DOHH2 (cell line): ENCODE data around the gene TRMT44.
"Not testable (repeated sequence)": the region's sequence is repeated elsewhere in the genome, so short reads cannot be mapped to it uniquely, and the experiment has no call there.

Experiments used
- H3F3A ChIP-seq: fragments of 200-600 bp; sonication (generic), shearing (Covaris generic); 2 replicates; pipeline ENCODE4 v1.6.0; 2016; ENCODE audit warnings: antibody characterized with exemption, mild to moderate bottlenecking; ENCODE audit not compliant: control insufficient read depth, insufficient read depth
- H3K27ac ChIP-seq: fragments of 200-600 bp; sonication (generic); 2 replicates; pipeline ENCODE4 v1.5.1; 2014; ENCODE audit warnings: low read depth, mild to moderate bottlenecking, low read length, moderate library complexity
- H3K27me3 ChIP-seq: fragments of 200-600 bp; sonication (generic); 2 replicates; pipeline ENCODE4 v1.6.1; 2014; ENCODE audit warnings: mild to moderate bottlenecking, low read length, mixed read lengths; ENCODE audit not compliant: control insufficient read depth
- H3K36me3 ChIP-seq: fragments of 200-600 bp; sonication (generic); 2 replicates; pipeline ENCODE4 v1.6.1; 2014; ENCODE audit warnings: mild to moderate bottlenecking, low read length, moderate library complexity, mixed read lengths; ENCODE audit not compliant: control insufficient read depth
- H3K4me1 ChIP-seq: fragments of 200-600 bp; sonication (generic); 2 replicates; pipeline ENCODE4 v1.6.1; 2014; ENCODE audit warnings: mild to moderate bottlenecking, low read length, mixed read lengths; ENCODE audit not compliant: control insufficient read depth
- H3K4me2 ChIP-seq: fragments of 200-600 bp; sonication (generic); 2 replicates; pipeline ENCODE4 v1.6.0; 2014; ENCODE audit warnings: mild to moderate bottlenecking, low read length, moderate library complexity
- H3K4me3 ChIP-seq: fragments of 200-600 bp; sonication (generic); 2 replicates; pipeline ENCODE4 v1.5.1; 2014; ENCODE audit warnings: mild to moderate bottlenecking, low read length, mixed read lengths
- H3K79me2 ChIP-seq: fragments of 200-600 bp; sonication (generic); 2 replicates; pipeline ENCODE4 v1.6.1; 2014; ENCODE audit warnings: mild to moderate bottlenecking, low read length, mixed read lengths; ENCODE audit not compliant: control insufficient read depth
- H3K9me2 ChIP-seq: fragments of 200-600 bp; sonication (generic); replicated peaks from 2 replicates; pipeline ENCODE4 v1.6.1; 2014; ENCODE audit warnings: mild to moderate bottlenecking, low read length, mixed read lengths; ENCODE audit not compliant: control insufficient read depth
- H3K9me3 ChIP-seq: fragments of 200-600 bp; sonication (generic); 2 replicates; pipeline ENCODE4 v1.6.1; 2014; ENCODE audit warnings: antibody characterized with exemption, low read length, mixed read lengths; ENCODE audit not compliant: control insufficient read depth, insufficient read depth
- H4K20me1 ChIP-seq: fragments of 200-600 bp; sonication (generic); 2 replicates; pipeline ENCODE4 v1.6.0; 2014; ENCODE audit warnings: low read depth, mild to moderate bottlenecking, antibody characterized with exemption, low read length, moderate library complexity; ENCODE audit not compliant: control insufficient read depth, insufficient read depth
- EZH2phosphoT487 ChIP-seq: fragments of 200-600 bp; sonication (generic); IDR thresholded peaks from 2 replicates; pipeline ENCODE4 v1.6.1; 2017; ENCODE audit warnings: borderline replicate concordance, mild to moderate bottlenecking, antibody characterized with exemption, low read length, moderate library complexity, mixed read lengths
- TF ChIP-seq, protein P1 (sequence below): fragments of 200-600 bp; sonication (generic); IDR thresholded peaks from one replicate; pipeline ENCODE4 v1.5.1; 2014; ENCODE audit warnings: antibody characterized with exemption, mild to moderate bottlenecking, low read depth, low read length; ENCODE audit not compliant: poor library complexity, severe bottlenecking

TRMT44 gene

DNA sequence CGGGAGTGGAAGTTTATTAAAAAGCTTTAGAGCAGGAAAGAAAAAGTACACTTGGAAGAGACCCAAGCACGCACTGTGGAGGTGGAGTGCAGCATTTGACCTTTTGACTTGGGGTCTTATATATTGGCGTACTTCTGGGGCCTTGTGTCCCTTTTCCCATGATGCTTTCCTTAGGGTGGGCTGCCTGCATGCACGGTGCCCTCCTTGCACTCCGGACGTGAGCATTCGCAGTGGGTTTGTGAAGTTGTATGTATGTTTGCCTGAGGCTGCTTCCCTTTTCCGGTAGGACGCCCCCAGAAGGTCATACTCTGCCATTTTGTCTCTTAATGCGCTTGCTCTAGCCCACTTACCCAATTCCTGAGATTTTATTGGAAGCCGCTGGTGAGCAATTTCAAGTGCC lies 39.6 kb downstream of the TRMT44 start:
- TF ChIP-seq, protein P1, sequence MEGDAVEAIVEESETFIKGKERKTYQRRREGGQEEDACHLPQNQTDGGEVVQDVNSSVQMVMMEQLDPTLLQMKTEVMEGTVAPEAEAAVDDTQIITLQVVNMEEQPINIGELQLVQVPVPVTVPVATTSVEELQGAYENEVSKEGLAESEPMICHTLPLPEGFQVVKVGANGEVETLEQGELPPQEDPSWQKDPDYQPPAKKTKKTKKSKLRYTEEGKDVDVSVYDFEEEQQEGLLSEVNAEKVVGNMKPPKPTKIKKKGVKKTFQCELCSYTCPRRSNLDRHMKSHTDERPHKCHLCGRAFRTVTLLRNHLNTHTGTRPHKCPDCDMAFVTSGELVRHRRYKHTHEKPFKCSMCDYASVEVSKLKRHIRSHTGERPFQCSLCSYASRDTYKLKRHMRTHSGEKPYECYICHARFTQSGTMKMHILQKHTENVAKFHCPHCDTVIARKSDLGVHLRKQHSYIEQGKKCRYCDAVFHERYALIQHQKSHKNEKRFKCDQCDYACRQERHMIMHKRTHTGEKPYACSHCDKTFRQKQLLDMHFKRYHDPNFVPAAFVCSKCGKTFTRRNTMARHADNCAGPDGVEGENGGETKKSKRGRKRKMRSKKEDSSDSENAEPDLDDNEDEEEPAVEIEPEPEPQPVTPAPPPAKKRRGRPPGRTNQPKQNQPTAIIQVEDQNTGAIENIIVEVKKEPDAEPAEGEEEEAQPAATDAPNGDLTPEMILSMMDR = no peak
- no peak for TF ChIP-seq EZH2phosphoT487
- Histone ChIP-seq H3K27ac (no peak overlapping the region), H3K4me3 (no peak overlapping the region), H3K27me3 (no peaks in the 10 kb centered on the region), H3K4me1 (no peaks in the 10 kb centered on the region), H3K36me3 (peaks cover 8% of the 10 kb centered on the region), H4K20me1 (no peaks in the 10 kb centered on the region), H3K9me3 (no peaks in the 10 kb centered on the region), H3K9me2 (no peaks in the 10 kb centered on the region), H3K79me2 (no peaks in the 10 kb centered on the region), H3K4me2 (no peak overlapping the region), H3F3A (no peaks in the 10 kb centered on the region)

- H3K9me3 ChIP-seq, H3F3A ChIP-seq, H3K79me2 ChIP-seq, H3K4me2 ChIP-seq, H3K36me3 ChIP-seq, H3K27me3 ChIP-seq, H3K4me3 ChIP-seq, H3K9me2 ChIP-seq, H4K20me1 ChIP-seq, H3K27ac ChIP-seq, H3K4me1 ChIP-seq: not testable (repeated sequence)
Measured at GRCh38 chr4:8486643-8487042, 46.1 kb downstream of the TRMT44 start.

GRCh38 chr4:8488791-8489369 lies 48.3 kb downstream of the TRMT44 start:
- TF ChIP-seq, protein P1 = no peak
- TF ChIP-seq EZH2phosphoT487 = no peak
- H3K27me3 ChIP-seq = no peaks in the 10 kb centered on the region
- no peaks in the 10 kb centered on the region for H3K9me3 ChIP-seq
- no peak overlapping the region for H3K4me3 ChIP-seq
- H3K9me2 ChIP-seq = no peaks in the 10 kb centered on the region
- no peaks in the 10 kb centered on the region for H3K79me2 ChIP-seq
- no peaks in the 10 kb centered on the region for H3K36me3 ChIP-seq
- H3K4me1 ChIP-seq = no peaks in the 10 kb centered on the region
- no peaks in the 10 kb centered on the region for H4K20me1 ChIP-seq
- H3K4me2 ChIP-seq = no peak overlapping the region
- H3K27ac ChIP-seq = no peak overlapping the region
- H3F3A ChIP-seq = no peaks in the 10 kb centered on the region

DNA sequence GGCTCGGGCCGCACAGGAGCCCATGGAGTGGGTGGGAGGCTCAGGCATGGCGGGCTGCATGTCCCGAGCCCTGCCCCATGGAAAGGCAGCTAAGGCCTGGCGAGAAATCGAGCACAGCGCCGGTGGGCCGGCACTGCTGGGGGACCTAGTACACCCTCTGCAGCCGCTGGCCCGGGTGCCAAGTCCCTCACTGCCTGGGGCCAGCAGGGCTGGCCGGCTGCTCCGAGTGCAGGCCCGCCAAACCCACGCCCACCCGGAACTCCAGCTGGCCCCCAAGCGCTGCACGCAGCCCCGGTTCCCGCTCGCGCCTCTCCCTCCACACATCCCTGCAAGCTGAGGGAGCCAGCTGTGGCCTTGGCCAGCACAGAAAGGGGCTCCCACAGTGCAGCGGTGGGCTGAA lies 50.9 kb downstream of the TRMT44 start:
- not testable (repeated sequence) for H3K4me2 ChIP-seq, H4K20me1 ChIP-seq, H3K4me3 ChIP-seq, H3F3A ChIP-seq, H3K79me2 ChIP-seq, H3K9me2 ChIP-seq, H3K27ac ChIP-seq, H3K27me3 ChIP-seq, H3K9me3 ChIP-seq, H3K36me3 ChIP-seq, H3K4me1 ChIP-seq
